GM18499 (cell line): ENCODE data around the gene SEMA6A.

Experiments
- ATAC-seq: cut with Tn5 transposase; IDR thresholded peaks from one replicate; pipeline ENCODE4 v1.9.1; 2021; ENCODE audit warnings: moderate number of reproducible peaks; ENCODE audit not compliant: insufficient read depth, unreplicated experiment

The SEMA6A gene

GRCh38 chr5:116446356-116447005 lies 128.1 kb downstream of the SEMA6A start:
- ATAC-seq, result no peak

- ATAC-seq, result no peak
Observed at GRCh38 chr5:116445311-116445710, 129.3 kb downstream of the SEMA6A start.

- no peak for ATAC-seq
Observed at GRCh38 chr5:116444373-116445295, 130.0 kb downstream of the SEMA6A start.

GRCh38 chr5:116442931-116443551 lies 131.6 kb downstream of the SEMA6A start:
- ATAC-seq, result no peak

GRCh38 chr5:116442095-116442534 lies 132.5 kb downstream of the SEMA6A start:
- ATAC-seq, result no peak

GRCh38 chr5:116441223-116441622 lies 133.4 kb downstream of the SEMA6A start:
- no peak for ATAC-seq

GRCh38 chr5:116440457-116441001 lies 134.1 kb downstream of the SEMA6A start:
- ATAC-seq, result no peak

- no peak for ATAC-seq
Observed at GRCh38 chr5:116439905-116440304, 134.7 kb downstream of the SEMA6A start.

- ATAC-seq, result no peak
Observed at GRCh38 chr5:116438979-116439554, 135.6 kb downstream of the SEMA6A start.

- ATAC-seq, result no peak
Observed at GRCh38 chr5:116437922-116438578, 136.6 kb downstream of the SEMA6A start.

GRCh38 chr5:116437351-116437705 lies 137.3 kb downstream of the SEMA6A start:
- ATAC-seq, result no peak

- ATAC-seq, result no peak
Observed at GRCh38 chr5:116436674-116437350, 137.8 kb downstream of the SEMA6A start.

- ATAC-seq, result no peak
Observed at GRCh38 chr5:116428966-116429365, 145.7 kb downstream of the SEMA6A start.

GRCh38 chr5:116428413-116428812 lies 146.2 kb downstream of the SEMA6A start:
- no peak for ATAC-seq

GRCh38 chr5:116424951-116425350 lies 149.7 kb downstream of the SEMA6A start:
- ATAC-seq, result no peak

GRCh38 chr5:116424258-116424615 lies 150.4 kb downstream of the SEMA6A start:
- ATAC-seq, result no peak

GRCh38 chr5:116423587-116424257 lies 150.9 kb downstream of the SEMA6A start:
- no peak for ATAC-seq

- no peak for ATAC-seq
Observed at GRCh38 chr5:116423141-116423540, 151.5 kb downstream of the SEMA6A start.

- ATAC-seq, result no peak
Observed at GRCh38 chr5:116421080-116421629, 153.5 kb downstream of the SEMA6A start.
